ENCODE data around the gene CEP170.
A peak's percentile ranks its signal among the peaks of the same experiment; 100 is the strongest.

CEP170 gene

GRCh38 chr1:243267914-243268653 is 13.0 kb upstream of the CEP170 start:
- DNase-seq = peak; percentile 82

GRCh38 chr1:243267471-243267880 is 12.4 kb upstream of the CEP170 start:
- peak; percentile 82 for DNase-seq

GRCh38 chr1:243266231-243266630 is 11.2 kb upstream of the CEP170 start:
- DNase-seq = no peak

- DNase-seq = peak; percentile 93
These were observed 9.6 kb upstream of the CEP170 start for GRCh38 chr1:243264717-243265116.

- no peak for DNase-seq
These were observed 6.3 kb upstream of the CEP170 start for GRCh38 chr1:243261390-243261789.

GRCh38 chr1:243260221-243260880 is 5.3 kb upstream of the CEP170 start:
- no peak for DNase-seq

GRCh38 chr1:243258731-243259130 is 3.6 kb upstream of the CEP170 start:
- no peak for DNase-seq

GRCh38 chr1:243257189-243257588 is 2.1 kb upstream of the CEP170 start:
- no peak for DNase-seq

GRCh38 chr1:243256590-243256989 is 1.5 kb upstream of the CEP170 start:
- DNase-seq = no peak

GRCh38 chr1:243255791-243256512 is 871 bp upstream of the CEP170 start, which contains the start of gene SDCCAG8:
Gene SDCCAG8 (plus strand): TSS chr1:243256041. CDS start chr1:243256174, 133 bp downstream.
- DNase-seq = peak; percentile 99

- DNase-seq = peak; percentile 80
These were observed 701 bp downstream of the CEP170 start for GRCh38 chr1:243254233-243254926.

- no peak for DNase-seq
These were observed 1.2 kb downstream of the CEP170 start for GRCh38 chr1:243253926-243254232.

- peak; percentile 9 for DNase-seq
These were observed 1.7 kb downstream of the CEP170 start for GRCh38 chr1:243253211-243253925.

- no peak for DNase-seq
These were observed 3.5 kb downstream of the CEP170 start for GRCh38 chr1:243251539-243251938.

- no peak for DNase-seq
These were observed 5.0 kb downstream of the CEP170 start for GRCh38 chr1:243250102-243250501.

GRCh38 chr1:243249214-243249613 is 5.9 kb downstream of the CEP170 start:
- no peak for DNase-seq

- no peak for DNase-seq
These were observed 7.2 kb downstream of the CEP170 start for GRCh38 chr1:243247901-243248300.

GRCh38 chr1:243246916-243247315 is 8.2 kb downstream of the CEP170 start:
- DNase-seq = peak; percentile 88

- peak; percentile 33 for DNase-seq
These were observed 10.6 kb downstream of the CEP170 start for GRCh38 chr1:243244432-243244841.

- no peak for DNase-seq
These were observed 18.4 kb downstream of the CEP170 start for GRCh38 chr1:243236604-243237252.

GRCh38 chr1:243234978-243235647 is 20.0 kb downstream of the CEP170 start:
- DNase-seq = no peak
